Ovary (tissue), 3 donors: ENCODE measurements around the gene PIBF1.

Experiments
- POLR2A ChIP-seq: fragments of 450-650 bp; IDR thresholded peaks from one replicate; pipeline ENCODE4 v1.6.1; 2017; ENCODE audit warnings: antibody characterized with exemption, mild to moderate bottlenecking, moderate library complexity
- TF ChIP-seq, protein P1 (sequence below), 3 donors: fragments of 450-650 bp in 2 of 3; fragments of 200-600 bp in 1 of 3; IDR thresholded peaks; one replicate each; pipeline versions ENCODE4 v1.5.1 to v1.8.0; 2016 to 2022; ENCODE audit warnings: antibody characterized with exemption in 3 of 3, mild to moderate bottlenecking in 1 of 3
- donor health status: DM: no; HTN: no; CAD: no.

DNA sequence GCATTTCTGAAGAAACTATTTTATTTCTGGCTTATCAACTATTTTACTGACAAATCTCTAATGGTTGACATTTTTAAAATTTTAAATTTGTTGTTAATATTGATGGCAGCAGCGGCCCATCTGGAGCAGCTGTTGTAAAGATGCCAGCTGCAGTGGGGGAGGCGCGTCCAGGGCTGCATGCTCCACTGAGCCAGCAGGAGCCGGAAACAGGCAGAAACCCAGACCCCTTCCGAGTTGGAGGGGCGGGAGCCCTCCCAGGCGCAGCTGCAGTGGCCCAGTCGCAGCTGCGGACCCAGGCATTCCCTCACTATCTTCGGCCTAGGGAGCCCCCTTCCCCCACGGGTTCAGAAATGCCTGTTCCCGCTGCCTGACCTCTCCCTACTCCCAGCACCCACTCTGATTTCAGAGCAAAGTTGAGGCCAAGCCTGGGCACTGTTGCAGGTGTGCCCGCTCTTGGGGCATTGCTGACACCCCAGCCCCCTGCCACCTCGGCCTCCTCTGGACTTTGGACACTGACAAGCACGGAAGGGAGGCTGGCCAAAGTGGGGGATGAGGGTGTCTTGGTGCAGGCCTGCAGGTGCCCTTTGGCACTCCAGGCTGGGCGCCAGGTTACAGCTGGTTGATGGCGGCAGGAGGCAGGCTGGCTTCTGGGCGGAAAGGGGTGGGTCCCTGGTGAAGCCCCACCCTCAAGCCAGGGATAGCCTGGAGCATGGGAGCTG is 69.2 kb downstream of the PIBF1 start:
- TF ChIP-seq, protein P1, sequence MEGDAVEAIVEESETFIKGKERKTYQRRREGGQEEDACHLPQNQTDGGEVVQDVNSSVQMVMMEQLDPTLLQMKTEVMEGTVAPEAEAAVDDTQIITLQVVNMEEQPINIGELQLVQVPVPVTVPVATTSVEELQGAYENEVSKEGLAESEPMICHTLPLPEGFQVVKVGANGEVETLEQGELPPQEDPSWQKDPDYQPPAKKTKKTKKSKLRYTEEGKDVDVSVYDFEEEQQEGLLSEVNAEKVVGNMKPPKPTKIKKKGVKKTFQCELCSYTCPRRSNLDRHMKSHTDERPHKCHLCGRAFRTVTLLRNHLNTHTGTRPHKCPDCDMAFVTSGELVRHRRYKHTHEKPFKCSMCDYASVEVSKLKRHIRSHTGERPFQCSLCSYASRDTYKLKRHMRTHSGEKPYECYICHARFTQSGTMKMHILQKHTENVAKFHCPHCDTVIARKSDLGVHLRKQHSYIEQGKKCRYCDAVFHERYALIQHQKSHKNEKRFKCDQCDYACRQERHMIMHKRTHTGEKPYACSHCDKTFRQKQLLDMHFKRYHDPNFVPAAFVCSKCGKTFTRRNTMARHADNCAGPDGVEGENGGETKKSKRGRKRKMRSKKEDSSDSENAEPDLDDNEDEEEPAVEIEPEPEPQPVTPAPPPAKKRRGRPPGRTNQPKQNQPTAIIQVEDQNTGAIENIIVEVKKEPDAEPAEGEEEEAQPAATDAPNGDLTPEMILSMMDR (IDR thresholded peaks at IDR 0.05), result no peak
- TF ChIP-seq POLR2A, result no peak
